NCI-H2107 (cell line): ENCODE measurements around the gene TMEM41B.

Experiments
- DNase-seq: peaks from one replicate; lab custom pipeline; 2025; lab: John Stamatoyannopoulos, UW

Gene TMEM41B

GRCh38 chr11:9310485-9311090, 3.8 kb downstream of the TMEM41B start:
- DNase-seq, result no peak

GRCh38 chr11:9304178-9304577, 10.2 kb downstream of the TMEM41B start:
- no peak for DNase-seq

GRCh38 chr11:9302448-9302847, 11.9 kb downstream of the TMEM41B start:
- DNase-seq, result no peak

- no peak for DNase-seq
These were observed 12.7 kb downstream of the TMEM41B start for GRCh38 chr11:9301720-9302119.

- DNase-seq, result no peak
These were observed 20.7 kb downstream of the TMEM41B start for GRCh38 chr11:9293646-9294045.

GRCh38 chr11:9285850-9286587, 28.4 kb downstream of the TMEM41B start:
- no peak for DNase-seq

GRCh38 chr11:9280655-9281301, 33.6 kb downstream of the TMEM41B start:
- DNase-seq, result peak; percentile 22

GRCh38 chr11:9277176-9277575, 37.2 kb downstream of the TMEM41B start:
- DNase-seq, result no peak

GRCh38 chr11:9276571-9276970, 37.8 kb downstream of the TMEM41B start:
- DNase-seq, result no peak

- DNase-seq, result no peak
These were observed 39.7 kb downstream of the TMEM41B start for GRCh38 chr11:9274499-9275258.

- DNase-seq, result no peak
These were observed 40.7 kb downstream of the TMEM41B start for GRCh38 chr11:9273376-9274336.

- no peak for DNase-seq
These were observed 44.8 kb downstream of the TMEM41B start for GRCh38 chr11:9269492-9270013.

- no peak for DNase-seq
These were observed 46.7 kb downstream of the TMEM41B start for GRCh38 chr11:9267680-9268079.

- no peak for DNase-seq
These were observed 47.5 kb downstream of the TMEM41B start for GRCh38 chr11:9266926-9267325.

- DNase-seq, result no peak
These were observed 48.2 kb downstream of the TMEM41B start for GRCh38 chr11:9266132-9266736.

GRCh38 chr11:9265211-9266131, 48.9 kb downstream of the TMEM41B start, which contains the start of gene DENND5A:
TSS of gene DENND5A (minus strand) at chr11:9265350. CDS start at chr11:9265069, 281 bp downstream.
- DNase-seq, result peak; percentile 53

- DNase-seq, result no peak
These were observed 49.8 kb downstream of the TMEM41B start for GRCh38 chr11:9264316-9265210.

- no peak for DNase-seq
These were observed 50.5 kb downstream of the TMEM41B start for GRCh38 chr11:9263840-9264315.
